OCI-LY1 (cell line): Measurements from ENCODE around the gene PEX11B.
"Not testable (repeated sequence)": the region's sequence is repeated elsewhere in the genome, so short reads cannot be mapped to it uniquely, and the experiment has no call there.

Experiments
- H2AFZ ChIP-seq: fragments of 200-600 bp; sonication (generic), shearing (Covaris generic); 2 replicates; pipeline ENCODE4 v1.6.0; 2014; ENCODE audit warnings: antibody characterized with exemption, mild to moderate bottlenecking, low read length
- H3F3A ChIP-seq: fragments of 200-600 bp; sonication (generic), shearing (Covaris generic); 2 replicates; pipeline ENCODE4 v1.6.0; 2014; ENCODE audit warnings: mild to moderate bottlenecking, antibody characterized with exemption, low read length, moderate library complexity; ENCODE audit not compliant: insufficient read depth
- H3K27ac ChIP-seq: fragments of 200-600 bp; sonication (generic); 2 replicates; pipeline ENCODE4 v1.5.1; 2014; ENCODE audit warnings: low read length, mixed run types, mild to moderate bottlenecking, low read depth; ENCODE audit not compliant: poor library complexity, severe bottlenecking
- H3K27me3 ChIP-seq: fragments of 200-600 bp; sonication (generic); 2 replicates; pipeline ENCODE4 v1.6.0; 2014; ENCODE audit warnings: antibody characterized with exemption, mild to moderate bottlenecking, low read length, moderate library complexity; ENCODE audit not compliant: insufficient read depth
- H3K36me3 ChIP-seq: fragments of 200-600 bp; sonication (generic); 2 replicates; pipeline ENCODE4 v1.6.1; 2014; ENCODE audit warnings: mild to moderate bottlenecking, antibody characterized with exemption, low read length, moderate library complexity, mixed read lengths; ENCODE audit not compliant: insufficient read depth
- H3K4me1 ChIP-seq: fragments of 200-600 bp; sonication (generic); 2 replicates; pipeline ENCODE4 v1.5.1; 2014; ENCODE audit warnings: mild to moderate bottlenecking, low read length, moderate library complexity; ENCODE audit not compliant: insufficient read depth, severe bottlenecking
- H3K4me2 ChIP-seq: fragments of 200-600 bp; sonication (generic), shearing (Covaris generic); 2 replicates; pipeline ENCODE4 v1.6.1; 2014; ENCODE audit warnings: low read length
- H3K4me3 ChIP-seq: fragments of 200-600 bp; sonication (generic); 2 replicates; pipeline ENCODE4 v1.5.1; 2014; ENCODE audit warnings: low read length, low read depth, mild to moderate bottlenecking, mixed read lengths; ENCODE audit not compliant: poor library complexity, severe bottlenecking
- H3K79me2 ChIP-seq: fragments of 200-600 bp; shearing (Covaris generic); 2 replicates; pipeline ENCODE4 v1.6.1; 2016; ENCODE audit warnings: mixed run types, low read length, mixed read lengths; ENCODE audit not compliant: insufficient read depth
- H3K9ac ChIP-seq: fragments of 200-600 bp; sonication (generic), shearing (Covaris generic); 2 replicates; pipeline ENCODE4 v1.6.1; 2014; ENCODE audit warnings: mild to moderate bottlenecking, low read length, mixed read lengths
- H3K9me2 ChIP-seq: fragments of 200-600 bp; sonication (generic), shearing (Covaris generic); 2 replicates; pipeline ENCODE4 v1.6.1; 2014; ENCODE audit warnings: low read depth, mild to moderate bottlenecking, low read length, mixed read lengths
- H3K9me3 ChIP-seq: fragments of 200-600 bp; shearing (Covaris generic); 2 replicates; pipeline ENCODE4 v1.6.1; 2014; ENCODE audit warnings: low read length, mixed read lengths
- H4K20me1 ChIP-seq: fragments of 200-600 bp; sonication (generic), shearing (Covaris generic); 2 replicates; pipeline ENCODE4 v1.6.0; 2016; ENCODE audit warnings: mild to moderate bottlenecking, low read length; ENCODE audit not compliant: insufficient read depth
- CTCF ChIP-seq: fragments of 200-600 bp; sonication (generic), shearing (Covaris generic); IDR thresholded peaks from 2 replicates; pipeline ENCODE4 v1.5.1; 2017; ENCODE audit warnings: mild to moderate bottlenecking, antibody characterized with exemption, low read length, moderate library complexity, mixed read lengths
- EZH2 ChIP-seq: fragments of 200-600 bp; sonication (generic), shearing (Covaris generic); IDR thresholded peaks from 2 replicates; pipeline ENCODE4 v1.8.0; 2017; ENCODE audit warnings: borderline replicate concordance, mixed run types, mild to moderate bottlenecking, antibody characterized with exemption, low read length, moderate library complexity, mixed read lengths

Gene PEX11B

GRCh38 chr1:145922266-145922665 lies 3.7 kb upstream of the PEX11B start:
- Histone ChIP-seq H3K9me2 (no peaks in the 10 kb centered on the region), H3K4me1 (peaks cover 31% of the 10 kb centered on the region), H3K27me3 (no peaks in the 10 kb centered on the region), H3K27ac (no peak overlapping the region), H2AFZ (no peak overlapping the region), H3K79me2 (peaks cover 9% of the 10 kb centered on the region), H3K4me2 (no peak overlapping the region), H3K9ac (no peak overlapping the region), H3F3A (peaks cover 9% of the 10 kb centered on the region; the same call in 1 of the 2 replicates), H4K20me1 (no peaks in the 10 kb centered on the region), H3K36me3 (peaks cover 25% of the 10 kb centered on the region), H3K4me3 (no peak overlapping the region), H3K9me3 (no peaks in the 10 kb centered on the region)
- no peak for TF ChIP-seq EZH2
- TF ChIP-seq CTCF = no peak

GRCh38 chr1:145920297-145920696 lies 1.8 kb upstream of the PEX11B start:
- H3K4me1 ChIP-seq = peaks cover 22% of the 10 kb centered on the region
- not testable (repeated sequence) for H3K4me3 ChIP-seq, H3K9me3 ChIP-seq, H3K79me2 ChIP-seq, H3K9me2 ChIP-seq, H3F3A ChIP-seq, H3K27me3 ChIP-seq, H2AFZ ChIP-seq, H3K9ac ChIP-seq, H4K20me1 ChIP-seq, H3K27ac ChIP-seq
- peaks cover 26% of the 10 kb centered on the region; the same call in 1 of the 2 replicates for H3K36me3 ChIP-seq
- H3K4me2 ChIP-seq = peak overlapping the region; percentile 96; the same call in 1 of the 2 replicates

- Histone ChIP-seq H3K4me2 (peak overlapping the region; percentile 96), H3K27me3 (no peaks in the 10 kb centered on the region), H3K27ac (peak overlapping the region; percentile 61), H3K4me1 (peaks cover 22% of the 10 kb centered on the region), H3K9me2 (no peaks in the 10 kb centered on the region), H2AFZ (no peak overlapping the region), H3K4me3 (peak overlapping the region; percentile 93), H3K36me3 (peaks cover 29% of the 10 kb centered on the region), H3K9ac (peak overlapping the region; percentile 76), H3K9me3 (no peaks in the 10 kb centered on the region), H4K20me1 (no peaks in the 10 kb centered on the region), H3F3A (peaks cover 9% of the 10 kb centered on the region; the same call in 1 of the 2 replicates), H3K79me2 (no peaks in the 10 kb centered on the region)
- TF ChIP-seq CTCF (no peak), EZH2 (no peak)
Observed at GRCh38 chr1:145918992-145919939, 749 bp upstream of the PEX11B start.
